Neuronal stem cell (in vitro differentiated cells): ENCODE measurements around the gene SLC17A9.

Experiments used
- DNase-seq: peaks from one replicate; pipeline ENCODE4 v3.0.0-alpha.2; 2013; ENCODE audit warnings: low spot score
- H2AFZ ChIP-seq: one replicate; pipeline ENCODE4 v1.6.1; 2013; ENCODE audit warnings: mild to moderate bottlenecking, low read length, inconsistent platforms
- H2AK5ac ChIP-seq: 2 replicates; pipeline ENCODE4 v1.6.1; 2013; ENCODE audit warnings: low read depth, mild to moderate bottlenecking, inconsistent platforms, low read length, moderate library complexity, mixed read lengths
- H2BK120ac ChIP-seq: 2 replicates; pipeline ENCODE4 v1.6.1; 2013; ENCODE audit warnings: low read depth, mild to moderate bottlenecking, inconsistent platforms, low read length, moderate library complexity, mixed read lengths
- H2BK12ac ChIP-seq: one replicate; pipeline ENCODE4 v1.6.1; 2013; ENCODE audit warnings: low read length, inconsistent platforms
- H2BK15ac ChIP-seq: 2 replicates; pipeline ENCODE4 v1.6.1; 2013; ENCODE audit warnings: mild to moderate bottlenecking, low read length, inconsistent platforms, mixed read lengths
- H2BK5ac ChIP-seq: one replicate; pipeline ENCODE4 v1.6.1; 2013; ENCODE audit warnings: inconsistent platforms, mild to moderate bottlenecking, low read length, moderate library complexity
- H3K14ac ChIP-seq: one replicate; pipeline ENCODE4 v1.6.1; 2013; ENCODE audit warnings: low read length, inconsistent platforms
- H3K18ac ChIP-seq: 2 replicates; pipeline ENCODE4 v1.6.1; 2013; ENCODE audit warnings: low read length, inconsistent platforms
- H3K23ac ChIP-seq: 2 replicates; pipeline ENCODE4 v1.6.1; 2013; ENCODE audit warnings: low read depth, mild to moderate bottlenecking, mixed read lengths, low read length, inconsistent platforms; ENCODE audit not compliant: poor library complexity
- H3K27ac ChIP-seq: replicated peaks from 3 replicates; pipeline ENCODE4 v1.5.1; 2013; ENCODE audit warnings: low read length, inconsistent platforms
- H3K27me3 ChIP-seq, 3 experiments: 2 replicates each; pipeline ENCODE4 v1.6.1; 2013; ENCODE audit warnings: low read length in 3 of 3, mild to moderate bottlenecking in 2 of 3, inconsistent platforms in 1 of 3, low read depth in 1 of 3, mixed read lengths in 1 of 3, moderate library complexity in 1 of 3; ENCODE audit not compliant: control insufficient read depth in 3 of 3, insufficient read depth in 3 of 3
- H3K36me3 ChIP-seq, 2 donors: replicated peaks in 1 of 2; 2 replicates each; pipeline ENCODE4 v1.6.1; 2013; ENCODE audit warnings: low read length in 2 of 2; ENCODE audit not compliant: control insufficient read depth in 2 of 2, insufficient read depth in 2 of 2
- H3K4ac ChIP-seq: 2 replicates; pipeline ENCODE4 v1.6.1; 2013; ENCODE audit warnings: inconsistent platforms, mild to moderate bottlenecking, low read length, moderate library complexity
- H3K4me1 ChIP-seq, 2 donors: 1 replicate in 1 of 2; 2 replicates in 1 of 2; pipeline ENCODE4 v1.6.1; 2013; ENCODE audit warnings: low read length in 2 of 2, low read depth in 1 of 2; ENCODE audit not compliant: control insufficient read depth in 2 of 2, insufficient read depth in 1 of 2
- H3K4me2 ChIP-seq: one replicate; pipeline ENCODE4 v1.6.1; 2013; ENCODE audit warnings: mild to moderate bottlenecking, low read length, inconsistent platforms; ENCODE audit not compliant: insufficient read depth, poor library complexity, severe bottlenecking
- H3K4me3 ChIP-seq, 2 donors: 2 replicates each; pipeline ENCODE4 v1.5.1; 2013; ENCODE audit warnings: low read length in 2 of 2, mild to moderate bottlenecking in 2 of 2, inconsistent platforms in 1 of 2, moderate library complexity in 1 of 2
- H3K79me1 ChIP-seq: one replicate; pipeline ENCODE4 v1.6.1; 2013; ENCODE audit warnings: low read depth, mild to moderate bottlenecking, inconsistent platforms, low read length, moderate library complexity
- H3K9ac ChIP-seq: one replicate; pipeline ENCODE4 v1.6.1; 2013; ENCODE audit warnings: mild to moderate bottlenecking, low read depth, low read length, inconsistent platforms; ENCODE audit not compliant: poor library complexity
- H3K9me3 ChIP-seq, 2 donors: replicated peaks in 1 of 2; 2 replicates each; pipeline versions ENCODE3 to v1.6.1; 2013; ENCODE audit warnings: low read length in 2 of 2, mild to moderate bottlenecking in 2 of 2, inconsistent platforms in 1 of 2, low read depth in 1 of 2, mixed read lengths in 1 of 2, moderate library complexity in 1 of 2; ENCODE audit not compliant: control insufficient read depth in 2 of 2, insufficient read depth in 1 of 2
- H4K8ac ChIP-seq: one replicate; pipeline ENCODE4 v1.6.1; 2013; ENCODE audit warnings: low read depth, mild to moderate bottlenecking, inconsistent platforms, low read length, moderate library complexity
- H4K91ac ChIP-seq: one replicate; pipeline ENCODE4 v1.6.1; 2013; ENCODE audit warnings: low read length, low read depth, mild to moderate bottlenecking, inconsistent platforms; ENCODE audit not compliant: poor library complexity
- WGBS, 2 donors: extraction: QIAGEN DNeasy Blood & Tissue Kit; methylation state at CpG; one replicate each; pipeline ENCODE4 v1.1.7; 2013; ENCODE audit warnings: missing lambda C conversion rate in 2 of 2, mixed read lengths in 1 of 2; ENCODE audit not compliant: insufficient read length in 2 of 2, insufficient replicate concordance in 1 of 2; ENCODE audit errors: extremely low coverage in 2 of 2; 5-methylcytosine and 5-hydroxymethylcytosine counted together

The SLC17A9 gene

GRCh38 chr20:62925076-62925419 lies 27.5 kb upstream of the SLC17A9 start:
- H3K27ac ChIP-seq: no peak overlapping the region
- no peak overlapping the region for H3K23ac ChIP-seq
- H2BK5ac ChIP-seq: no peak overlapping the region
- H3K4ac ChIP-seq: no peak overlapping the region
- H2BK15ac ChIP-seq: no peak overlapping the region
- H3K18ac ChIP-seq: no peak overlapping the region
- peaks cover 14 to 34% of the 10 kb centered on the region in 2 donors for H3K4me1 ChIP-seq
- no peaks in the 10 kb centered on the region for H3K9me3 ChIP-seq
- H3K79me1 ChIP-seq: peaks cover 2% of the 10 kb centered on the region
- H3K9ac ChIP-seq: no peak overlapping the region
- H4K91ac ChIP-seq: no peak overlapping the region
- no peak overlapping the region for H4K8ac ChIP-seq
- no peaks in the 10 kb centered on the region for H3K27me3 ChIP-seq
- H2BK120ac ChIP-seq: no peak overlapping the region
- no peak for DNase-seq
- H3K4me3 ChIP-seq: peak overlapping the region; percentile 93 to 97
- H3K4me2 ChIP-seq: peak overlapping the region; percentile 67
- no peak overlapping the region for H2BK12ac ChIP-seq
- H2AFZ ChIP-seq: no peak overlapping the region
- no CpG with 5 or more reads among the region's 4 CpGs for WGBS, 2 donors
- H3K14ac ChIP-seq: no peak overlapping the region
- no peak overlapping the region for H2AK5ac ChIP-seq
- peaks cover 0 to 16% of the 10 kb centered on the region in 2 donors for H3K36me3 ChIP-seq

GRCh38 chr20:62925420-62926228 lies 26.9 kb upstream of the SLC17A9 start:
- H3K4ac ChIP-seq: no peak overlapping the region
- peak overlapping the region; percentile 56 for H3K14ac ChIP-seq
- H3K9me3 ChIP-seq: no peaks in the 10 kb centered on the region
- H3K4me2 ChIP-seq: peak overlapping the region; percentile 67
- H2AFZ ChIP-seq: peak overlapping the region; percentile 84
- H4K8ac ChIP-seq: no peak overlapping the region
- H3K4me1 ChIP-seq: peaks cover 13 to 30% of the 10 kb centered on the region in 2 donors
- no CpG with 5 or more reads among the region's 63 CpGs for WGBS, 2 donors
- DNase-seq: no peak
- H3K23ac ChIP-seq: peak overlapping the region; percentile 55
- H4K91ac ChIP-seq: no peak overlapping the region
- peak overlapping the region; percentile 93 to 97 for H3K4me3 ChIP-seq
- peak overlapping the region; percentile 62 for H2BK5ac ChIP-seq
- H3K27me3 ChIP-seq: no peaks in the 10 kb centered on the region
- peaks cover 4% of the 10 kb centered on the region for H3K79me1 ChIP-seq
- H2BK120ac ChIP-seq: no peak overlapping the region
- H2AK5ac ChIP-seq: peak overlapping the region; percentile 85
- H3K27ac ChIP-seq: peak overlapping the region; percentile 51
- H3K9ac ChIP-seq: peak overlapping the region; percentile 95
- peaks cover 0 to 12% of the 10 kb centered on the region in 2 donors for H3K36me3 ChIP-seq
- no peak overlapping the region for H2BK15ac ChIP-seq
- H3K18ac ChIP-seq: peak overlapping the region; percentile 94
- no peak overlapping the region for H2BK12ac ChIP-seq

- peak within 1 kb of the TSS; percentile 55 for H3K23ac ChIP-seq
- peak within 1 kb of the TSS; percentile 84 for H2AFZ ChIP-seq
- peak within 1 kb of the TSS; percentile 93 to 97 for H3K4me3 ChIP-seq
- peak within 1 kb of the TSS; percentile 62 for H2BK5ac ChIP-seq
- peak within 1 kb of the TSS; percentile 95 for H3K9ac ChIP-seq
- H3K9me3 ChIP-seq: no peaks in the 10 kb centered on the region
- H3K4ac ChIP-seq: no peak within 1 kb of the TSS
- H2AK5ac ChIP-seq: peak within 1 kb of the TSS; percentile 85
- H3K27ac ChIP-seq: peak within 1 kb of the TSS; percentile 74
- H3K18ac ChIP-seq: peak within 1 kb of the TSS; percentile 94
- no peak within 1 kb of the TSS for H2BK12ac ChIP-seq
- no peak within 1 kb of the TSS for H2BK120ac ChIP-seq
- H3K4me1 ChIP-seq: peaks cover 13 to 25% of the 10 kb centered on the region in 2 donors
- H2BK15ac ChIP-seq: no peak within 1 kb of the TSS
- peaks cover 4% of the 10 kb centered on the region for H3K79me1 ChIP-seq
- no peak within 1 kb of the TSS for H4K91ac ChIP-seq
- no peak within 1 kb of the TSS for H4K8ac ChIP-seq
- WGBS, 2 donors: no CpG with 5 or more reads among the region's 92 CpGs
- H3K36me3 ChIP-seq: peaks cover 0 to 21% of the 10 kb centered on the region in 2 donors
- H3K14ac ChIP-seq: peak within 1 kb of the TSS; percentile 56
- DNase-seq: peak; percentile 86
- H3K27me3 ChIP-seq: no peaks in the 10 kb centered on the region
- H3K4me2 ChIP-seq: peak within 1 kb of the TSS; percentile 77
These were observed 26.0 kb upstream of the SLC17A9 start, which contains the start of gene DIDO1 for GRCh38 chr20:62926229-62927127. TSS of gene DIDO1 (minus strand) at chr20:62926505.
